Upper lobe of left lung (tissue), 6 donors: ENCODE data around the gene KAZN. TPM values are rescaled to one million over a fixed set of nuclear protein-coding genes. Genes with fewer than 3 reads are reported as not detected.

Experiments
- ATAC-seq, 2 donors: fragments of 200-7000 bp; cut with Tn5 transposase; one replicate each; pipeline ENCODE4 v1.9.1; 2022; ENCODE audit warnings: mild to moderate bottlenecking in 2 of 2, moderate library complexity in 2 of 2; ENCODE audit not compliant: low FRiP score in 2 of 2
- DNase-seq, 2 donors: peaks; one replicate each; pipeline ENCODE4 v3.0.0-alpha.2; 2019 to 2020
- H3K27ac ChIP-seq, 4 donors: fragments of 200-600 bp; sonication (generic); one replicate each; pipeline ENCODE4 v1.5.1; 2016 to 2019
- H3K27me3 ChIP-seq, 4 donors: fragments of 200-600 bp; sonication (generic); one replicate each; pipeline ENCODE4 v1.5.1; 2017 to 2019
- H3K36me3 ChIP-seq, 4 donors: fragments of 200-600 bp; sonication (generic); one replicate each; pipeline ENCODE4 v1.5.1; 2016 to 2019
- H3K4me1 ChIP-seq, 4 donors: fragments of 200-600 bp; sonication (generic); one replicate each; pipeline ENCODE4 v1.5.1; 2018 to 2019
- H3K4me3 ChIP-seq, 4 donors: fragments of 200-600 bp; sonication (generic); one replicate each; pipeline ENCODE4 v1.5.1; 2017 to 2019; ENCODE audit warnings: mild to moderate bottlenecking in 2 of 4, moderate library complexity in 1 of 4
- H3K9me3 ChIP-seq, 4 donors: fragments of 200-600 bp; sonication (generic); one replicate each; pipeline ENCODE4 v1.5.1; 2018 to 2019
- EP300 ChIP-seq, 4 donors: sonication (generic); formaldehyde crosslinking; IDR thresholded peaks; one replicate each; pipeline ENCODE4 v1.5.1; 2017; ENCODE audit warnings: antibody characterized with exemption in 4 of 4, control low read depth in 2 of 4
- POLR2A ChIP-seq, 4 donors: fragments of 450-650 bp; IDR thresholded peaks; one replicate each; pipeline ENCODE4 v1.5.1; 2016 to 2017; ENCODE audit warnings: antibody characterized with exemption in 4 of 4, mild to moderate bottlenecking in 2 of 4
- POLR2AphosphoS5 ChIP-seq, 2 donors: sonication (generic); formaldehyde crosslinking; IDR thresholded peaks; one replicate each; pipeline ENCODE4 v1.5.1; 2017; ENCODE audit warnings: antibody characterized with exemption in 2 of 2
- WGBS, 2 donors: methylation state at CpG; one replicate each; pipeline ENCODE4 v1.1.5; 2017 to 2018; 5-methylcytosine and 5-hydroxymethylcytosine counted together
- total RNA-seq, 6 donors: library from RNA; depleted of rRNA in 4 of 6; stranded (reverse); fragments of >200 nt in 4 of 6; gene quantifications; one replicate each; pipeline versions ENCODE4 v1.1.0 to v1.2.1, GENCODE V29; 2016 to 2021
- TF ChIP-seq, protein P1 (sequence below), 6 experiments: fragments of 450-650 bp in 4 of 6; fragments of 200-600 bp in 2 of 6; sonication (generic) in 2 of 6; IDR thresholded peaks; one replicate each; pipeline ENCODE4 v1.5.1; 2016 to 2019; ENCODE audit warnings: antibody characterized with exemption in 6 of 6
- donor health status: DM: no; HTN: no; CAD: no; lungs with moderate emphysema.
- donor health status: DM: no; HTN: yes; CAD: no; lungs with severe emphysema.

KAZN gene
- total RNA-seq, 6 donors from 2014 or later = 11.5 to 30.0 (median 17.6) TPM

- ATAC-seq (no peak), DNase-seq (no peak)
- Histone ChIP-seq H3K4me1 (peaks cover 1 to 11% (median 7%) of the 10 kb centered on the region in 4 donors), H3K9me3 (no peaks in the 10 kb centered on the region), H3K27me3 (no peaks in the 10 kb centered on the region), H3K36me3 (no peaks in the 10 kb centered on the region), H3K4me3 (no peak overlapping the region), H3K27ac (no peak overlapping the region)
- no peak for TF ChIP-seq POLR2AphosphoS5 (IDR thresholded peaks at IDR 0.05)
- no peak for TF ChIP-seq POLR2A (IDR thresholded peaks at IDR 0.05)
- no peak for TF ChIP-seq EP300 (IDR thresholded peaks at IDR 0.05)
- TF ChIP-seq, protein P1, sequence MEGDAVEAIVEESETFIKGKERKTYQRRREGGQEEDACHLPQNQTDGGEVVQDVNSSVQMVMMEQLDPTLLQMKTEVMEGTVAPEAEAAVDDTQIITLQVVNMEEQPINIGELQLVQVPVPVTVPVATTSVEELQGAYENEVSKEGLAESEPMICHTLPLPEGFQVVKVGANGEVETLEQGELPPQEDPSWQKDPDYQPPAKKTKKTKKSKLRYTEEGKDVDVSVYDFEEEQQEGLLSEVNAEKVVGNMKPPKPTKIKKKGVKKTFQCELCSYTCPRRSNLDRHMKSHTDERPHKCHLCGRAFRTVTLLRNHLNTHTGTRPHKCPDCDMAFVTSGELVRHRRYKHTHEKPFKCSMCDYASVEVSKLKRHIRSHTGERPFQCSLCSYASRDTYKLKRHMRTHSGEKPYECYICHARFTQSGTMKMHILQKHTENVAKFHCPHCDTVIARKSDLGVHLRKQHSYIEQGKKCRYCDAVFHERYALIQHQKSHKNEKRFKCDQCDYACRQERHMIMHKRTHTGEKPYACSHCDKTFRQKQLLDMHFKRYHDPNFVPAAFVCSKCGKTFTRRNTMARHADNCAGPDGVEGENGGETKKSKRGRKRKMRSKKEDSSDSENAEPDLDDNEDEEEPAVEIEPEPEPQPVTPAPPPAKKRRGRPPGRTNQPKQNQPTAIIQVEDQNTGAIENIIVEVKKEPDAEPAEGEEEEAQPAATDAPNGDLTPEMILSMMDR (IDR thresholded peaks at IDR 0.05) = no peak
- 65 to 79% methylated on average over 4 of the region's 4 CpGs for WGBS, 2 donors
These were observed 548.5 kb downstream of the KAZN start for GRCh38 chr1:15146971-15147376.

- ATAC-seq = no peak
- H3K4me3 ChIP-seq = no peak overlapping the region
- no peaks in the 10 kb centered on the region for H3K36me3 ChIP-seq
- TF ChIP-seq POLR2A (IDR thresholded peaks at IDR 0.05) (no peak), EP300 (IDR thresholded peaks at IDR 0.05) (no peak), POLR2AphosphoS5 (IDR thresholded peaks at IDR 0.05) (no peak)
- TF ChIP-seq, protein P1 (IDR thresholded peaks at IDR 0.05) = no peak
- WGBS, 2 donors = 86 to 95% methylated on average over 6 of the region's 6 CpGs
- no peaks in the 10 kb centered on the region for H3K9me3 ChIP-seq
- no peak for DNase-seq
- no peaks in the 10 kb centered on the region for H3K27me3 ChIP-seq
- H3K27ac ChIP-seq = no peak overlapping the region
- H3K4me1 ChIP-seq = peaks cover 3 to 13% (median 11%) of the 10 kb centered on the region in 4 donors
These were observed 549.5 kb downstream of the KAZN start for GRCh38 chr1:15148004-15148403.

DNA sequence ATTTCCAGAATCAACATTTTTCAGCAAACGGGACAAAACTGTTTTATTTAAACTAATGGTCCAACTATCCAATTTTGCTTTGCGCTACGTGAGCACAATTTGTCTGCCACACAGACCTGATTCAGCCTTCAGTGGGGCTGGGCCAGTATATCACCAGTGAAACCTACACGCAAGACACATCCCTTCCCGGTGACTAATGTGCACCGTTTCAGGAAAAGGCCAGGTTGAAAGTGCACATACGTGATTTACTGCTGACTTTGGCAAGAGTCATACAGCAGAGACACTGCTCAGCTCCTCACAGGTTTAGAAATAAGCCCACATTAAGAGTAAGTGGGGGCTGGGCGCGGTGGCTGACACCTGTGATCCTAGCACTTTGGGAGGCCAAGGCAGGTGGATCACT is 550.0 kb downstream of the KAZN start:
- H3K4me3 ChIP-seq = no peak overlapping the region
- TF ChIP-seq, protein P1 (IDR thresholded peaks at IDR 0.05) = no peak
- TF ChIP-seq POLR2A (IDR thresholded peaks at IDR 0.05) = no peak
- no peak for TF ChIP-seq POLR2AphosphoS5 (IDR thresholded peaks at IDR 0.05)
- no peak for TF ChIP-seq EP300 (IDR thresholded peaks at IDR 0.05)
- no peaks in the 10 kb centered on the region for H3K9me3 ChIP-seq
- peaks cover 3 to 17% (median 11%) of the 10 kb centered on the region in 4 donors for H3K4me1 ChIP-seq
- no peak for ATAC-seq
- H3K27ac ChIP-seq = no peak overlapping the region
- H3K27me3 ChIP-seq = no peaks in the 10 kb centered on the region
- WGBS, 2 donors = 90 to 91% methylated on average over 9 of the region's 9 CpGs
- H3K36me3 ChIP-seq = no peaks in the 10 kb centered on the region
- DNase-seq = no peak

DNA sequence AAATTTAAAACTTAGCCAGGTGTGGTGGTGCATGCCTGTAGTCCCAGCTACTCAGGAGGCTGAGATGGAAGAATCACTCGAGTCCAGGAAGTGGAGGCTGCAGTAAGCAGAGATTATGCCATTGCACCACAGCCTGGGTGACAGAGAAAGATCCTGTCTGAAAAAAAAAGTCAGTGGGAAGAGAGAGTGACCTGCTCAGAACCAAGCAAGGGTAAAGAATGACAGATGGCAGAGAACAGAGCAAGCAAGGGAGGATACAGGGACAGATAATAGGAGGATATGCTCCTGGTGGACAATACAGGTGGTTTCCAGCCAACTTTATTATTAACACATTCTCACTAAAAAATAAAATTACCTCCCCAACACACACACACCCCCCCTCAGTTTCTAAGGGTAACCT is 550.5 kb downstream of the KAZN start:
- no peak for ATAC-seq
- 0% methylated on average over 1 of the region's 1 CpG for WGBS, 2 donors
- TF ChIP-seq, protein P1 (IDR thresholded peaks at IDR 0.05) = no peak
- TF ChIP-seq EP300 (IDR thresholded peaks at IDR 0.05) = no peak
- H3K9me3 ChIP-seq = no peaks in the 10 kb centered on the region
- no peak overlapping the region for H3K27ac ChIP-seq
- H3K4me3 ChIP-seq = no peak overlapping the region
- H3K27me3 ChIP-seq = peaks cover 0 to 4% (median 0%) of the 10 kb centered on the region in 4 donors
- no peak for DNase-seq
- H3K4me1 ChIP-seq = peaks cover 3 to 21% (median 12%) of the 10 kb centered on the region in 4 donors
- no peaks in the 10 kb centered on the region for H3K36me3 ChIP-seq

DNA sequence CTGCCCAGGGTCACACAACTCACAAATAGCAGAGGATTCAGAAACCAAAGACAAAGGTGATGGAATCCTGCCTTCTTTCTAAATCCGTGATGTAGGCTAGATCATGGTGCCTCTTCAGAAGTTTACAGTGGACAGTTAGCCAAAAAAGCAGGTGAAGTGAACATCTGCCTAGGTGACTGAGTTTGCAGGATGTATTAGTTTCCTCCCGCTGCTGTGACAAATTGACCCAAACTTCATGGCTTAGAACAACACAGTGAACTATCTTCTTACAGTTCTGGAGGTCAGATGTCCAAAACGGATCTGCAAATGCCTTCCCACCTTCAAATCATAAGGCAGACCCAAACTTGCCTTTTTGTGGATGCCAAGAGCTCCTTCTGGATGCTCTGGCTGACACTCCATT is 551.9 kb downstream of the KAZN start:
- no peak for DNase-seq
- H3K27me3 ChIP-seq = peaks cover 0 to 4% (median 2%) of the 10 kb centered on the region in 4 donors
- H3K36me3 ChIP-seq = no peaks in the 10 kb centered on the region
- H3K4me1 ChIP-seq = peaks cover 8 to 35% (median 26%) of the 10 kb centered on the region in 4 donors
- H3K9me3 ChIP-seq = no peaks in the 10 kb centered on the region
- 92 to 93% methylated on average over 3 of the region's 3 CpGs for WGBS, 2 donors
- ATAC-seq = no peak
- no peak overlapping the region for H3K4me3 ChIP-seq
- TF ChIP-seq POLR2AphosphoS5 (IDR thresholded peaks at IDR 0.05) (no peak), EP300 (IDR thresholded peaks at IDR 0.05) (no peak), POLR2A (IDR thresholded peaks at IDR 0.05) (no peak)
- TF ChIP-seq, protein P1 (IDR thresholded peaks at IDR 0.05) = no peak
- H3K27ac ChIP-seq = no peak overlapping the region
